ENCODE results near the gene LIN54.
A peak's percentile ranks its signal among the peaks of the same experiment; 100 is the strongest.

Gene LIN54

GRCh38 chr4:82891707-82892466 is 118.7 kb downstream of the LIN54 start:
- Histone ChIP-seq H3K9me2 (replicated peaks; ENCODE audit: insufficient read depth, low read length) (no peaks in the 10 kb centered on the region), H3K9me3 (replicated peaks; ENCODE audit: insufficient read depth, low read length) (no peaks in the 10 kb centered on the region), H2AFZ (ENCODE audit: low read length) (peak overlapping the region; percentile 73), H4K20me1 (ENCODE audit: insufficient read depth, low read length) (no peaks in the 10 kb centered on the region), H3K4me3 (ENCODE audit: low read length) (peak overlapping the region; percentile 95), H3K4me1 (ENCODE audit: low read length) (peaks cover 17% of the 10 kb centered on the region), H3K27ac (ENCODE audit: low read length) (peak overlapping the region; percentile 96; the same call in 1 of the 2 replicates), H3K79me2 (ENCODE audit: low read length) (peaks cover 69% of the 10 kb centered on the region), H3K9ac (ENCODE audit: low read length) (peak overlapping the region; percentile 92), H3F3A (ENCODE audit: insufficient read depth, low read length) (peaks cover 38% of the 10 kb centered on the region), H3K27me3 (replicated peaks; ENCODE audit: insufficient read depth, low read length) (no peaks in the 10 kb centered on the region), H3K4me2 (ENCODE audit: low read depth, low read length) (peak overlapping the region; percentile 70), H3K36me3 (replicated peaks; ENCODE audit: insufficient read depth, low read length) (peaks cover 2% of the 10 kb centered on the region; the same call in 1 of the 2 replicates)
- peak; percentile 58 for DNase-seq
- no peak for TF ChIP-seq EZH2phosphoT487 (IDR thresholded peaks at IDR 0.05; ENCODE audit: low read length)
- TF ChIP-seq EZH2 (optimal IDR thresholded peaks at IDR 0.05; ENCODE audit: low read depth, low read length): no peak
- no peak for TF ChIP-seq CTCF (IDR thresholded peaks at IDR 0.05; ENCODE audit: low read length)

GRCh38 chr4:82890901-82891706 is 119.5 kb downstream of the LIN54 start, which contains the start of gene SEC31A:
SEC31A (minus strand) TSS chr4:82891153; CDS start chr4:82881936, 9,217 bp downstream.
- peak; percentile 97 for DNase-seq
- H3F3A ChIP-seq (ENCODE audit: insufficient read depth, low read length): peaks cover 38% of the 10 kb centered on the region
- peak within 1 kb of the TSS; percentile 92 for H3K9ac ChIP-seq (ENCODE audit: low read length)
- no peaks in the 10 kb centered on the region for H3K27me3 ChIP-seq (replicated peaks; ENCODE audit: insufficient read depth, low read length)
- peak within 1 kb of the TSS; percentile 95 for H3K4me3 ChIP-seq (ENCODE audit: low read length)
- H3K4me1 ChIP-seq (ENCODE audit: low read length): peaks cover 17% of the 10 kb centered on the region
- peak within 1 kb of the TSS; percentile 71 for H3K4me2 ChIP-seq (ENCODE audit: low read depth, low read length)
- no peak for TF ChIP-seq EZH2phosphoT487 (IDR thresholded peaks at IDR 0.05; ENCODE audit: low read length)
- no peak for TF ChIP-seq CTCF (IDR thresholded peaks at IDR 0.05; ENCODE audit: low read length)
- no peak for TF ChIP-seq EZH2 (optimal IDR thresholded peaks at IDR 0.05; ENCODE audit: low read depth, low read length)
- peak within 1 kb of the TSS; percentile 96 for H3K27ac ChIP-seq (ENCODE audit: low read length)
- peak within 1 kb of the TSS; percentile 80 for H2AFZ ChIP-seq (ENCODE audit: low read length)
- H3K9me2 ChIP-seq (replicated peaks; ENCODE audit: insufficient read depth, low read length): no peaks in the 10 kb centered on the region
- H3K36me3 ChIP-seq (replicated peaks; ENCODE audit: insufficient read depth, low read length): no peaks in the 10 kb centered on the region; the same call in 1 of the 2 replicates
- H3K9me3 ChIP-seq (replicated peaks; ENCODE audit: insufficient read depth, low read length): no peaks in the 10 kb centered on the region
- H4K20me1 ChIP-seq (ENCODE audit: insufficient read depth, low read length): no peaks in the 10 kb centered on the region
- peaks cover 69% of the 10 kb centered on the region for H3K79me2 ChIP-seq (ENCODE audit: low read length)

GRCh38 chr4:82890528-82890900 is 120.1 kb downstream of the LIN54 start:
- no peaks in the 10 kb centered on the region for H3K9me2 ChIP-seq (replicated peaks; ENCODE audit: insufficient read depth, low read length)
- no peaks in the 10 kb centered on the region for H4K20me1 ChIP-seq (ENCODE audit: insufficient read depth, low read length)
- H3F3A ChIP-seq (ENCODE audit: insufficient read depth, low read length): peaks cover 38% of the 10 kb centered on the region
- peak overlapping the region; percentile 71 for H3K4me2 ChIP-seq (ENCODE audit: low read depth, low read length)
- peak overlapping the region; percentile 80 for H2AFZ ChIP-seq (ENCODE audit: low read length)
- no peaks in the 10 kb centered on the region for H3K27me3 ChIP-seq (replicated peaks; ENCODE audit: insufficient read depth, low read length)
- H3K4me1 ChIP-seq (ENCODE audit: low read length): peaks cover 17% of the 10 kb centered on the region
- H3K27ac ChIP-seq (ENCODE audit: low read length): peak overlapping the region; percentile 96
- H3K9ac ChIP-seq (ENCODE audit: low read length): peak overlapping the region; percentile 92
- DNase-seq: no peak
- H3K36me3 ChIP-seq (replicated peaks; ENCODE audit: insufficient read depth, low read length): no peaks in the 10 kb centered on the region; the same call in 1 of the 2 replicates
- TF ChIP-seq EZH2phosphoT487 (IDR thresholded peaks at IDR 0.05; ENCODE audit: low read length) (no peak), EZH2 (optimal IDR thresholded peaks at IDR 0.05; ENCODE audit: low read depth, low read length) (no peak), CTCF (IDR thresholded peaks at IDR 0.05; ENCODE audit: low read length) (no peak)
- H3K4me3 ChIP-seq (ENCODE audit: low read length): peak overlapping the region; percentile 95
- no peaks in the 10 kb centered on the region for H3K9me3 ChIP-seq (replicated peaks; ENCODE audit: insufficient read depth, low read length)
- H3K79me2 ChIP-seq (ENCODE audit: low read length): peaks cover 69% of the 10 kb centered on the region
